Measurements from ENCODE around the gene DOCK11.

The DOCK11 gene

GRCh38 chrX:118548841-118549240 lies 53.2 kb downstream of the DOCK11 start:
- no peak for DNase-seq (ENCODE audit: extremely low spot score)
- CTCF ChIA-PET, result no interaction called here
- POLR2A ChIA-PET, result no interaction called here
- no peak for TF ChIP-seq ARNT (IDR thresholded peaks at IDR 0.05)
- TF ChIP-seq BHLHE40 (IDR thresholded peaks at IDR 0.05; ENCODE audit: borderline replicate concordance), result no peak
- no peak for TF ChIP-seq ZNF384 (IDR thresholded peaks at IDR 0.05)
- TF ChIP-seq ELF4 (IDR thresholded peaks at IDR 0.05), result no peak
- no peak for TF ChIP-seq TARDBP (IDR thresholded peaks at IDR 0.05)
- TF ChIP-seq PKNOX1 (IDR thresholded peaks at IDR 0.05), result no peak
- TF ChIP-seq SP1 (IDR thresholded peaks at IDR 0.05), result no peak
- no peak for TF ChIP-seq FOXK2 (IDR thresholded peaks at IDR 0.05)
- TF ChIP-seq FOXM1 (IDR thresholded peaks at IDR 0.05; ENCODE audit: borderline replicate concordance), result no peak
- no peak for TF ChIP-seq NFRKB (IDR thresholded peaks at IDR 0.05)
- TF ChIP-seq L3MBTL2 (conservative IDR thresholded peaks at IDR 0.05), result no peak

DNA sequence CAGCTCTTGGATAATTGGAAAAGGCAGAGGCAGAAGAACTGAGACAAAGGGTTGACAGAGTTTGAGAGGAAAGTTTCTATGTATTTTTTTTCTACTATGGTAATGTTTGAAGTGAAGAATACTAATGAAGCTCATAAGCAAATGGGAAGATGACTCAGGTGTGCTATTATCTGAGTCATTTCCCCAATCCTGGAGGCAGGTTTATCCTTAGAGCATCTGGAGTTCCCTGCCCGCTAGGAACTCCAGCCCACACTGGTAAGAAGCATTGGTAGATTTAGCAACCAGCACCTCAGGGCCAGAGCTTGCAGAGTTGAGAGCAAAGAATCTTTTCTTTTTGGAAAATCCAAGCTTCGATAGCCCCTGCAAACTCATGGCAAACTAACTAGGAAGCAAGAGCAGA lies 55.2 kb downstream of the DOCK11 start:
- ChIA-PET CTCF (interaction anchor here (0.6 kb wide), 1 partner anchor 44 kb away, joined by 3 read pairs; no protein-coding TSS in a partner anchor), POLR2A (no interaction called here)
- no peak for TF ChIP-seq ARNT (IDR thresholded peaks at IDR 0.05)
- no peak for DNase-seq (ENCODE audit: extremely low spot score)

DNA sequence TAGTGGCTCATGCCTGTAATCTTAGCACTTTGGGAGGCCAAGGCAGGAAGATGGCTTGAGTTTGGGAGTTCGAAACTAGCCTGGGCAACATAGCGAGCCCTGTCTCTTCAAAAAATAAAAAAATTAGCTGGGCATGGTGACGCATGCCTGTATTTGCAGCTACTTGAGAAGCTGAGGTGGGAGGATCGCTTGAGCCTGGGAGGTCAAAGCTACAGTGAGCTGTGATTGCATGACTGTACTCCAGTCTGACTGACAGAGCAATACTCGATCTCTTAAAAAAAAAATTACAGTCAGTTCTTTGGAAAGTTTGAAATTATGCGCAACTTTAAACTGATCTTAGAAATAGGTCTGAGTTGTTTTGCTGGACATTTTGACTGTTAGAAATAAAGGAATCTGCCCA lies 55.8 kb downstream of the DOCK11 start:
- ChIA-PET POLR2A (no interaction called here), CTCF (no interaction called here)
- TF ChIP-seq HDGF (IDR thresholded peaks at IDR 0.05; ENCODE audit: borderline replicate concordance) (no peak), SP1 (IDR thresholded peaks at IDR 0.05) (no peak), NFRKB (IDR thresholded peaks at IDR 0.05) (no peak), LEF1 (IDR thresholded peaks at IDR 0.05; ENCODE audit: borderline replicate concordance) (no peak), L3MBTL2 (conservative IDR thresholded peaks at IDR 0.05) (no peak), ZNF384 (IDR thresholded peaks at IDR 0.05) (no peak), SUZ12 (IDR thresholded peaks at IDR 0.05) (no peak), BHLHE40 (IDR thresholded peaks at IDR 0.05; ENCODE audit: borderline replicate concordance) (no peak), ELF4 (IDR thresholded peaks at IDR 0.05) (no peak), FOXA1 (IDR thresholded peaks at IDR 0.05) (no peak), CTBP1 (IDR thresholded peaks at IDR 0.05; ENCODE audit: borderline replicate concordance) (no peak)
- DNase-seq (ENCODE audit: extremely low spot score), result no peak

DNA sequence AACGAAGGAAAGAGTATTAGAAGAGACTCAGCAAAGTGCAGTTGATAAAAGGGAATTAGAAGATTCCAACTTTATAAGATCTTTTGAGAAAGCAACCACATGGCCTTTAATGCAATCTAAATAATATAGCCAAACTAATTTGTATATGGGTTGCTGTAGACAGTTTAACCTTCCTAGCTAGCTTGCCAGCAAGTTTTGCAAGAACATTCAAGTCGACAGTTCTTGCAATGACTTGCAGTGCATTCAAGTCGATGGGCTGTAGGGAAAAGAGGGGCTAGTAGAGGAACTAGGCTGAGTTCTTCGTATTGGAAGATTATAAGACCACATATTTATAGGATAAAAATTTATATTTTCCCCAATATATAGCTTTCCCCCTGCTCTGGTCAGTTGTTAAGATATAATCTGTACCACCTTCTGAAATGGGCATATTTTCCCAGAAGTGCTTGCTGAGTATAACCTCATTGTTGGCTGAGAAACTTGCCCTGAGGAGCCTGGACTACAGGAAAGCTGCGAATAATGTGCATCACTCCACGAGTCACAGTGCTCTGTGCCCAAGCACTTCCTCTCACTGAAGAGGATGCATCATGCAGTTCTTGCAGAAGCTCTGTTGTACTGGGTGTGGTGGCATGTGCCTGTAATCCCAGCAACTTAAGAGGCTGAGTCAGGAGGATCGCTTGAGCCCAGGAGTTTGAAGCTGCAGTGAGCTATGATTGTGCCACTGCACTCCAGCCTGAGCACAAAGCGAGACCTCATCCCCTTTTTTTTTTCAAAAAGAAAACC lies 56.7 kb downstream of the DOCK11 start:
- POLR2A ChIA-PET, result no interaction called here
- TF ChIP-seq NFRKB (IDR thresholded peaks at IDR 0.05) (no peak), SUZ12 (IDR thresholded peaks at IDR 0.05) (no peak), FOXA1 (IDR thresholded peaks at IDR 0.05) (no peak), FOXK2 (IDR thresholded peaks at IDR 0.05) (no peak)
- DNase-seq (ENCODE audit: extremely low spot score), result no peak
- CTCF ChIA-PET, result no interaction called here

DNA sequence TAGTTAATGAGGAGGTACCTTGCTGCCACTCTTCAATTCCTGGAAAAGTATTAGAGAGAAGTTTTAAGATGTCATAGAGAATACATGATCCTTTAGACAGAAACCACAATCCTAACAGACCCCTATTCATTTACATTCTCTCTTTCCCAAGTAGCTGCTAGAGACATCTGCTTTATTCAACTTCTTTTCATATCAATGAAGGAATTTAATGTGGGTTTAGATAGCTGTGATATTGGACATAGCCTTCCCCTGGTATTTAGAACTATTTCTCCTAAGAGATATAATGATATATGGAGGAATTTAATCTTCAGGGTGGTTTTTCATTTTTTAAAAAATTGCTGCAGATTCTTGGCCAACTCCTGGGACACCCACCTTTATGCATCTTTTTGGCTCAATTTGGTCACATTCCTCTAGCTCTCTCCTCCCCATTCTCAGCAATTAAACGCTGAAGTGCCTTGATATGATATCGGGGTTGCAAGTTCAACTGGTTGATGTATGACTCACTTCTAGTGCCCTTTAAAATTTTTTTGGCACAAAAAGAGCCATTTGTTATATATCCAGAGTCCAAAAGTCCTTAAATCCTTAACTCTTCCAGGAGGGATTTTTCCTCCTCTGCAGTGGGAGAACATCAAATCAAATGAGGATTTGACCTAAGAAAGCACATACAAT lies 57.6 kb downstream of the DOCK11 start:
- TF ChIP-seq FOXM1 (IDR thresholded peaks at IDR 0.05; ENCODE audit: borderline replicate concordance) (no peak), SP1 (IDR thresholded peaks at IDR 0.05) (no peak), TARDBP (IDR thresholded peaks at IDR 0.05) (no peak), FOXK2 (IDR thresholded peaks at IDR 0.05) (no peak), ELF4 (IDR thresholded peaks at IDR 0.05) (no peak)
- CTCF ChIA-PET, result no interaction called here
- POLR2A ChIA-PET, result no interaction called here
- DNase-seq (ENCODE audit: extremely low spot score), result no peak

DNA sequence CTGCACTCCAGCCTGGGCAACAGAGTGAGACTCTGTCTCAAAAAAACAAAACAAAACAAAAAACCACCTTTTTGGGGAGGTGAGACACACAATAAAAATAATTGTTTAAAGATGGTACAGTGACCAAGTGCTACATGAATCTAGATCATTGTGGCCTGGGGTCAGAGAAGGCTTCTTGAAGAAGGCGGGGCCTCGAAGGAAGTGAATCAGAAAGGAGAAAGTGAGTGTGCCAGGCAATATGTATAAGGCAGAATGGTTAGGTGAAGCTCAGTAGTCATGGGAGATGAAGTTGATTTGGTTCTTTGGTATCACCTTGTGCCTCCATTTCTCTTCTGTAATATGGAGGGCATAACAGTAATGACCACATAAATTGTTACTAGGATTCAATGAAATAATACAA lies 58.9 kb downstream of the DOCK11 start:
- no peak for TF ChIP-seq SP1 (IDR thresholded peaks at IDR 0.05)
- TF ChIP-seq SUZ12 (IDR thresholded peaks at IDR 0.05), result no peak
- no peak for TF ChIP-seq LEF1 (IDR thresholded peaks at IDR 0.05; ENCODE audit: borderline replicate concordance)
- TF ChIP-seq CTBP1 (IDR thresholded peaks at IDR 0.05; ENCODE audit: borderline replicate concordance), result no peak
- no peak for TF ChIP-seq BHLHE40 (IDR thresholded peaks at IDR 0.05; ENCODE audit: borderline replicate concordance)
- TF ChIP-seq TARDBP (IDR thresholded peaks at IDR 0.05), result no peak
- TF ChIP-seq FOXA1 (IDR thresholded peaks at IDR 0.05), result no peak
- no peak for TF ChIP-seq ZNF384 (IDR thresholded peaks at IDR 0.05)
- no peak for TF ChIP-seq HDGF (IDR thresholded peaks at IDR 0.05; ENCODE audit: borderline replicate concordance)
- TF ChIP-seq ELF4 (IDR thresholded peaks at IDR 0.05), result no peak
- TF ChIP-seq L3MBTL2 (conservative IDR thresholded peaks at IDR 0.05), result no peak
- no peak for TF ChIP-seq PKNOX1 (IDR thresholded peaks at IDR 0.05)
- TF ChIP-seq FOXM1 (IDR thresholded peaks at IDR 0.05; ENCODE audit: borderline replicate concordance), result no peak
- no peak for TF ChIP-seq NFRKB (IDR thresholded peaks at IDR 0.05)
- no peak for TF ChIP-seq FOXK2 (IDR thresholded peaks at IDR 0.05)
- no peak for TF ChIP-seq ARNT (IDR thresholded peaks at IDR 0.05)
- CTCF ChIA-PET, result no interaction called here
- no peak for DNase-seq (ENCODE audit: extremely low spot score)
- POLR2A ChIA-PET, result no interaction called here

- ChIA-PET CTCF (no interaction called here), POLR2A (no interaction called here)
- TF ChIP-seq PKNOX1 (IDR thresholded peaks at IDR 0.05) (no peak), HDGF (IDR thresholded peaks at IDR 0.05; ENCODE audit: borderline replicate concordance) (no peak), TARDBP (IDR thresholded peaks at IDR 0.05) (no peak), SP1 (IDR thresholded peaks at IDR 0.05) (no peak), L3MBTL2 (conservative IDR thresholded peaks at IDR 0.05) (no peak), ELF4 (IDR thresholded peaks at IDR 0.05) (no peak), SUZ12 (IDR thresholded peaks at IDR 0.05) (no peak), LEF1 (IDR thresholded peaks at IDR 0.05; ENCODE audit: borderline replicate concordance) (no peak), NFRKB (IDR thresholded peaks at IDR 0.05) (no peak), ARNT (IDR thresholded peaks at IDR 0.05) (no peak), FOXM1 (IDR thresholded peaks at IDR 0.05; ENCODE audit: borderline replicate concordance) (no peak), FOXK2 (IDR thresholded peaks at IDR 0.05) (no peak), ZNF384 (IDR thresholded peaks at IDR 0.05) (no peak), FOXA1 (IDR thresholded peaks at IDR 0.05) (no peak), BHLHE40 (IDR thresholded peaks at IDR 0.05; ENCODE audit: borderline replicate concordance) (no peak), CTBP1 (IDR thresholded peaks at IDR 0.05; ENCODE audit: borderline replicate concordance) (no peak)
- no peak for DNase-seq (ENCODE audit: extremely low spot score)
Measured at GRCh38 chrX:118558926-118559325, 63.3 kb downstream of the DOCK11 start.

Measured in HEK293T (cell line).